Measurements from ENCODE around the gene POFUT1.
"Not testable (repeated sequence)": the region's sequence is repeated elsewhere in the genome, so short reads cannot be mapped to it uniquely, and the experiment has no call there.

POFUT1 gene

DNA sequence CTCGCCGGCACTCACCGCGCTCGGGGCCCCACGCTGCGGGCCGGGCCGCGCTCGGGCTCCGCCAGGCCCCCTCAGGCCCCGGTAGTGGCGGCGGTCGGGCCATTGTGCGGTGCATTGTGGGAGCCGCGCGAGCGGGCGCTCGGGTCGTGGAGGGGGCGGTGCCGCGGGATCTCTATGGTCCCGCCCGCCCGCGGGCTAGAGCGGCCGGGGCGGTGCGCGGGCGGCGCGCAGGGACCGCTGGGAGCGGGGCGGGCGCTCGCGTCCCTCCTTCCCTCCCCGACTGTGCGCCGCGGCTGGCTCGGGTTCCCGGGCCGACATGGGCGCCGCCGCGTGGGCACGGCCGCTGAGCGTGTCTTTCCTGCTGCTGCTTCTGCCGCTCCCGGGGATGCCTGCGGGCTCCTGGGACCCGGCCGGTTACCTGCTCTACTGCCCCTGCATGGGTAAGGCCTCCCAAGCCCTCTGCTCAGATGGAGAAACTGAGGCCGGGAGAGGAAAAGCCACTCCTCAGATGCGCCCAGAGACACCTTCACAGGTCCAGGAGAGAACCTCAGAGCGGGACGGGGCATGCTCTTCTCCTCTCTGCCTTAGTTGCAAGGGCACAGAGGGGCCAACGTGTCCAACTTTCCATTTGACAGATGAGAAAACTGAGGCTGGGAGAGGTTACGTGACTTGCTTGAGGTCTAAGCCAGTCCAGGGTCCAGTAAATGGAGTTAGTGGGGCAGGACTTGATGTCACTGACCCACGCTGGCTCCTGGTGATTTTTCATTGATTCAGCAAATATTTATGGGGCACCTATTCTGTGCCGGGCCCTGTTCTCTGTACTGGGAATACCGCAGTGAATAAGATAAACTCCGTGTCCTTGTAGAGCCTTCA is at the start of gene POFUT1, which contains the start of gene PLAGL2:
Gene POFUT1 (plus strand): TSS at position 255 of the 873 bp plus-strand sequence. CDS start 62 bp downstream, at position 317.
Gene PLAGL2 (minus strand): TSS at position 118 of the 873 bp plus-strand sequence. CDS start 5,565 bp downstream, outside the sequence.
- peak; percentile 84 for DNase-seq (ENCODE audit: low spot score)

DNA sequence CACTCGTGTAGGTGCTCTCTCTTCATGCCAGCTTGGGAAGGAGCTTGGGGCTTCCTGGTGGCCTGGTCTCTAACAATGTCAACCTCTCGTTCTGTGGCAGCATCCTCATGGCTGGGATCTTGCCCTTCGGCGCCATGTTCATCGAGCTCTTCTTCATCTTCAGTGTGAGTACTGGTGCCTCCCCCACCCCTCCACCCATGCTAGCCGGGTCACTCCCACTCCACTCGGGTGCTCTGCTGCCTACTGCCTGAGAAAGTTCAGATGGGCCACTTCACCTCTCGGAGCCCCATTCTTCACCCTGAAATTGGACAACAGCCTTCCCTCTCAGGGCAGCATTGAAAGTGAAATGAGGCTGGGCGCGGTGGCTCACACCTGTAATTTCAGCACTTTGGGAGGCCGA is 49.3 kb upstream of the POFUT1 start:
- no peak for DNase-seq (ENCODE audit: low spot score)

DNA sequence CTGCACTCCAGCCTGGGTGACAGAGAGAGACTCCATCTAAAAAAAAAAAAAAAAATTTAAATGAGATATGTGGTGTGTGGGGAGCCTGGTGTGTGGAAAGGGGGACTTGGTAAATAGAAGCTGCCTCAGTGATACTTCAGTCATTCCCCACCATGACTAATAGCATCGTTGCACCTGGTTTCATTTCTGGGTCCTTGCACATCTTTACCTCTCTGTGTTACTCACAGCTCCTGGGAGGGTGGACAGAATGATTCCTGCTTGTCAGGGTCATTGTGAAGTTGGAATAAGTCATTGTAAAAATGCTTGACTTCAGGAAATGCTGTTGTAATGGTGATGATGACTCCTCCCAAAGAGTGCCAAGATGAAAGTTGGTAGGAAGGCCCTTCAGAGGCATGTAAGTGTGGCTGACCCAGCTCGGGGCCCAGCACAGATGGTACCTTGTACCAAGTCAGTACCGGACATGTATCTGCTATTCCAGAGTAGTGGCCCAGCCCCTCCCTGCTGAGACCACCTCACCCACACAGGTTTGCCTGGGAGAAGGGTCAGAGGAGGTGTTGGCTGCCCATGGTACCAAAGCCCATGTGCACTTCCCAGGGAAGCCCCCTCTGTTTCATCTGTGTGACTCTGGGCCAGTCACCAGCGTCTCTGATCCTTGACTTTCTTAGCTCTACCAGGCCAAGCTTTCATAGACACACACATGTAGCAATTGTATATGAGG is 48.6 kb upstream of the POFUT1 start:
- no peak for DNase-seq (ENCODE audit: low spot score)

DNA sequence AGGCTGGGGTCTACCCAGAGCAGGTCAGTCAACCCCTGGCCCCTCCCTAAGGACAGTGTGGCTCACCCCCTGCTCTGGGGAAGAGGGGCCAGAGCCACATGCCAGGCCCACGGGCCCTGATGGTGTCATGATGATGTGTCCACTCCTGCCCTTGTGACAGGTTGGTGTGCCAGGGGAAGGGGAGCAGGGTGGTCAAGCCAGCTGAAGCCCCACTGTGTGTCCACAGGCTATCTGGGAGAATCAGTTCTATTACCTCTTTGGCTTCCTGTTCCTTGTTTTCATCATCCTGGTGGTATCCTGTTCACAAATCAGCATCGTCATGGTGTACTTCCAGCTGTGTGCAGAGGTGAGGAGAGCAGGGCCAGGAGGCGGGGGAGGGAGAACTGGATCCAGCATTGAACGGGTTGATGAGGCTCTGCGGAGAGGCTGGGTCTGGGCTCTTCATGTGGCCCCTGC is 47.9 kb upstream of the POFUT1 start:
- DNase-seq (ENCODE audit: low spot score): no peak

DNA sequence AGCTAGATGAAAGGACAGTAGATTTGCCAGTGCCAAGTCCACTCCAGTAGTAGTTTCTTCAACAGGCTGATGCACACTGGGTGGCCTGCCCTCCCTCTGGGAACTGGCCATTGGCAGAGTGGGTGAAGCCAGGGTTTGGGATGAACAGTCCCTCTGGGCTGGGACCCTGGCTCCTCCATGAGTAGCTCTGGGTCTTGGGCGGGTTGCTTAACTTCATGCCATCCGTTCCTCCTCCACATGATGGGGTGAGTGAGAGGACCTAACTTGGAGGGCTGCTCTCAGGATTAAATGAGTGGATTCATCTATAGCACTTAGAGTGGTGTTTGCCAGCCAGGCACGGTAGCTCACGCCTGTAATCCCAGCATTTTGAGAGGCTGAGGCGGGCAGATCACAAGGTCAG is 47.3 kb upstream of the POFUT1 start:
- no peak for DNase-seq (ENCODE audit: low spot score)

DNA sequence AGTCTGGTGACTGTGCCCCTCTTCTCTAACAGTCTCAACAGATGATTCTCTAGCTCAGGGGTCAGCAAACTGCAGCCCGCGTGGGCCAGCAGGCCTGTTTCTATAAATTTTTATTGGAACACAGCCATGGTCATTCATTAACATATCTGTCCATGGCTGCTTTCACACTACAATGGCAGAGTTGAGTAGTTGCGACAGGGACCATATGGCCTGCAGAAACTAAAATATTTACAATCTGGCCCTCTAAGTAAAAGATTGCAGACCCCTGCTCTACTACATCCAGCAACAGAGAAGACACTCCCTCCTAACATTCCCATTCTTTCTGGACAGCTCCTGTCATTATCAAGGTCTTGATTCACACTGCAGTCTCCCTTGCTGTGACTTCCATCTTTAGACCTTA is 45.3 kb upstream of the POFUT1 start:
- no peak for DNase-seq (ENCODE audit: low spot score)

DNA sequence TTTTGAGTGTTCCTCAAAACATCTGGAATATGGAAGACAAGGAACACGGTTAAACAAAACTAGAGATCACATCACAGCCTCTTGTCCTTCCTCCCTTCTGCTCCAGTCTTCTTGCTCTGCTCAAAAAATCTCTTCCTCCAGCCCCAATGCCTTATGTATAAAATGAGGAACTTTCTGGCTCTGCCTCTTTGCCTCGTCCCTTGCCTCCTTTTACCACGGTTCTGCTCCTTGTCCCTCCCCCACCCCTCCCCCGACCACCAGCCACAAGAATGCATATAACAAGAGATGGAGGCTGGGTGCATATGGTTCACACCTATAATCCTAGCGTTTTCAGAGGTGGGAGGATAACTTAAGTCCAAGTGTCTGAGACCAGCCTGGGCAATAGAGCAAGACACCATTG is 43.7 kb upstream of the POFUT1 start:
- no peak for DNase-seq (ENCODE audit: low spot score)

DNA sequence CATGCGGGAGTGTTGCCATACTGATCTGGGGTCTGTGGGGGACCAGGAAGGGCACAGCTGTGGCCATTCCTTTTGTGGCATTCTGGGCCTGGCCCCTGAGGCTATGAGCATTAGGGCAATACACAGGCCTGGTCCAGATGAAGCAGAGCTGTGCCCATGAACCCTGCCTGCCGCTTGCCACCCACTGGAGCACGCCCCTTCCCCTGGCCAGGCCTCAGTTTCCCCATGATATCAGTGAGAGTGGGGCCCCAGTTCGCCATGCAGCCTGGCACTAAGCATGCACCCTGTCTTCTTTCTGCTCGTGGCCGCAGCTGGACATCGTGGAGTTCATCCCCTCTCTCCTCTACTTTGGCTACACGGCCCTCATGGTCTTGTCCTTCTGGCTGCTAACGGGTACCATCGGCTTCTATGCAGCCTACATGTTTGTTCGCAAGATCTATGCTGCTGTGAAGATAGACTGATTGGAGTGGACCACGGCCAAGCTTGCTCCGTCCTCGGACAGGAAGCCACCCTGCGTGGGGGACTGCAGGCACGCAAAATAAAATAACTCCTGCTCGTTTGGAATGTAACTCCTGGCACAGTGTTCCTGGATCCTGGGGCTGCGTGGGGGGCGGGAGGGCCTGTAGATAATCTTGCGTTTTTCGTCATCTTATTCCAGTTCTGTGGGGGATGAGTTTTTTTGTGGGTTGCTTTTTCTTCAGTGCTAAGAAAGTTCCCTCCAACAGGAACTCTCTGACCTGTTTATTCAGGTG is 42.5 kb upstream of the POFUT1 start:
- DNase-seq (ENCODE audit: low spot score): no peak

DNA sequence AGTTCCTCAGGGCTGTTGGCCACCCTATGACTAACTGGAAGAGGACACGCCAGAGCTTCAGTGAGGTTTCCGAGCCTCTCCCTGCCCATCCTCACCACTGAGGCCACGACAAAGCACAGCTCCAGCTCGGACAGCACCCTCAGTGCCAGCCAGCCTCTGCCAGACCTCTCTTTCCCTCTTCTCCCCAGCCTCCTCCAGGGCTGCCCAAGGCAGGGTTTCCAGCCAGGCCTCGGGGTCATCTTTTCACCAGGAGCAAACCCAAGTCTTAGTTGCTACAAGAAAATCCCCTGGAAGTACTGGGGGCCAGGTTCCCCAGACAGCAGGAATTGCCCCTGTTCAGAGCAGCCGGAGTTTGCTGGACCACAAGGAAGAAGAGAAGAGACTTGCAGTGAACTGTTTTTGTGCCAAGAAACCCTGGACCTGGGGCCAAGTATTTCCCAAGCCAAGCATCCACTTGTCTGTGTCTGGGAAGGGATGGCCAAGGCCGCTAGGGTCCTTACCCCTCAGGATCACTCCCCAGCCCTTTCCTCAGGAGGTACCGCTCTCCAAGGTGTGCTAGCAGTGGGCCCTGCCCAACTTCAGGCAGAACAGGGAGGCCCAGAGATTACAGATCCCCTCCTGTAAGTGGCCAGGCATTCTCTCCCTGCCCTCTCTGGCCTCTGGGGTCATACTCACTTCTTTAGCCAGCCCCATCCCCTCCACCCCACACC is 41.7 kb upstream of the POFUT1 start:
- no peak for DNase-seq (ENCODE audit: low spot score)

DNA sequence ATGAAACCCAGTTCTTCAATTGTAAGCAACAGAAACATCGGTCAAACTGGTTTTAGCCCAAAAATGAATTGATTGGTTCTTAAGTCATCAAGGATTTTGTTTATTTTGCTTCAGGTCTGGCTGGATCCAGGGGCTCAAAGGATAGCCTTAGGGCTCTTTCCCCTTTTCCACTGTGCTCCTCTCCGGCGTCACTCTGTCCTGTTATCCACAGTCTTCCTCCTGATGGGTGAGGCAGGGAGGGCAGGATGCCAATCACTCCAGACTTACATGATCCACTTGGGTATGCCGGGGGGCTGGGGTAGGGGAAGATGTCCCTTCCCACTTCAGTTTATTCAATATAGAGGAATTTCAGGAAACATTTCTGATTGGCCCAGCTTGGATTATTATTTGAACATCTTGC is 40.1 kb upstream of the POFUT1 start:
- DNase-seq (ENCODE audit: low spot score): no peak

DNA sequence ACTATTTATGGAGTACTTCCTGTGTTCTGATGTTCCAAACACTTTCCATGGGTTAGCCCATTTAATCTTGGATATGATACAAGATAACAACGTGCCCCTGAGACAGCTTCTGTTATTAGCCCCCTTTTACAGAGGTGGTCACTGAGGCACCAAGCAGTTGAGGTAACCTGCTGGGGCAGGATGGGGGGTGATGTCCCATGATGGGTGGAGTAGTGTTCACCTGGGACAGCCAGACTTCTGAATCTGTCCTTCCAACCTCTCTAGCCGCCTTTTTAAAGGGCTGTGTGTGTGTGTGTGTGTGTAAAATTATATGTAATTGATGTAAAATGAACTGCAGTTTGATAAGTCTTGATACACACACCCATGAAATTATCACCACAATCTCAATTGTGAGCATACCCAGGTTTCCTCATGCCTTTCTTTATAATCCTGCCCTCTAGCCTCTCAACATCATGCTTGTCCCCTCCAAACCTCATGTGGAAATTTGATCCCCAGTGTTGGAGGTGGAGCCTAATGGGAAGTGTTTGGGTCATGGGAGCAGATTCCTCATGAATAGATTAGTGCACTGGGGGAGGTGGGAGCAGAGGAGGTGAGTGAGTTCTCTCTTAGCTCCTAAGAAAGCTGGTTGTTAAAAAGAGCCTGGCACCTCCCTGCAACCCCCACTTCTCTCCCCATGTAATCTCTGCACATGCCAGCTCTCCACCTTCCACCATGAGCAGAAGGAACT is 39.3 kb upstream of the POFUT1 start:
- DNase-seq (ENCODE audit: low spot score): no peak

DNA sequence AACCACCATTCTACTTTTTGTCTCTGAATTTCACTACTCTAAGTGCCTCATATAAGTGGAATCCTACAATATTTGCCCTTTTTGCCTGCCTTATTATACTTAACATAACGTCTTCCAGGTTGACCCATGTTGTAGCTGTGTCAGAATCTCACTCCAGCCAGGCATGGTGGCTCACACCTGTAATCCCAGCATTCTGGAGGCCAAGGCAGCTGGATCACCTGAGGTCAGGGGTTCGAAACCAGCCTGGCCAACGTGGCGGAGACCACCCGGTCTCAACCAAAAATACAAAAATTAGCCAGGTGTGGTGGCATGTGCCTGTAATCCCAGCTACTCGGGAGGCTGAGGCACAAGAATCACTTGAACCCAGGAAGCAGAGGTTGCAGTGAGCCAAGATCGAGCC is 30.0 kb upstream of the POFUT1 start:
- DNase-seq (ENCODE audit: low spot score): not testable (repeated sequence)

DNA sequence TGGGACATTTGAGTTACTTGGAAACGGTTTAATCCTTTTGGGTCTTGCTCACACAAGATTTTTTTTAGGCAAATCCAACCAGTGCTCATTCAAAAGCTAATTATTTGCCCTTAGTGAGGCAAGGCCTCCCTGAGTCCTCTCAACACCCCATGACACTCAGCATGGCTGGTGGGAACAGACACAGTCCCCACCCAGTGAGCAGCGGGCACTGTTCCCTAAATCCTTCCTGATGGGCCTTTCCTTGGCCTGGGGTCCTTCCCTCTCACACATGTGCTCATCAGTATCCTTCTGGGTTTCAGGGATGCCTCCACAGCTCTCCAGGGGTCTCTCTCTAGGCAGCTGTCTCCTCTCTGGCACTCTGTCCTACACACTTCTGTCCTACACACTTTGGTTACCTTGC is 28.2 kb upstream of the POFUT1 start:
- no peak for DNase-seq (ENCODE audit: low spot score)

DNA sequence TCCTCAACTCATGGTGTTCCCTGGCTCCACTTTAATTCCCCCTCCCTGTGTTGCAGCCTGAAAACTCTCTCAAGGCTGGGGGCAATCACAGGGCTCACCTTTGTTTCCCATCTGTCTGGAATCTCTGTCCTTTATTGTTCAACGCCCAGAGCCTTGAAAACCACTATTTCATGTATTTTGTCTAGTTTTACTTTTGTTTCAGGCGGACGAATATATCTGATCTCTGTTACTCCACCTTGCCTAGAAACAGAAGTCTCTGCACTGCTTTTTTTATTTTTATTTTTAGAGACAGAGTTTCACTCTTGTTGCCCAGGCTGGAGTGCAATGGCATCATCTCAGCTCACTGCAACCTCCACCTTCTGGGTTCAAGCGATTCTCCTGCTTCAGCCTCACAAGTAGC is 27.7 kb upstream of the POFUT1 start:
- DNase-seq (ENCODE audit: low spot score): no peak

DNA sequence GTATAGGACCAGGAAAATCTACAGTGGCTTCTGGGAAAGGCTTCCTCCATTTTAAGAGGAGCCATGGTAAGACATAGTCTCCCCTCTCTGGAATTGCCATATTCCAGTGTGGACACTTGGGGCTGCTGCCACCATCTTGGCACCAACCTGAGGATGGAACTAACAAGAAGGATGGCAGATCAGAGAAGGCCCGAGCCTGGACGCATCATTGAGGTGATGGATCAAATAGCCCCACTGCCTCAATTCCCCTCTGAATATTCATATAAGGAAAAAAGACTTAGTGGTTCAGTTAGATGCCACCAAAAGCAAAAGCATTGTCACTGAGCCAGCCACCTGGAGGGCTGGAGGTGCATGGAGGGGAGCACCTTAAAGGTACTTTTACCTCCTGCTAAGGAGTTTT is 26.1 kb upstream of the POFUT1 start:
- DNase-seq (ENCODE audit: low spot score): no peak

DNA sequence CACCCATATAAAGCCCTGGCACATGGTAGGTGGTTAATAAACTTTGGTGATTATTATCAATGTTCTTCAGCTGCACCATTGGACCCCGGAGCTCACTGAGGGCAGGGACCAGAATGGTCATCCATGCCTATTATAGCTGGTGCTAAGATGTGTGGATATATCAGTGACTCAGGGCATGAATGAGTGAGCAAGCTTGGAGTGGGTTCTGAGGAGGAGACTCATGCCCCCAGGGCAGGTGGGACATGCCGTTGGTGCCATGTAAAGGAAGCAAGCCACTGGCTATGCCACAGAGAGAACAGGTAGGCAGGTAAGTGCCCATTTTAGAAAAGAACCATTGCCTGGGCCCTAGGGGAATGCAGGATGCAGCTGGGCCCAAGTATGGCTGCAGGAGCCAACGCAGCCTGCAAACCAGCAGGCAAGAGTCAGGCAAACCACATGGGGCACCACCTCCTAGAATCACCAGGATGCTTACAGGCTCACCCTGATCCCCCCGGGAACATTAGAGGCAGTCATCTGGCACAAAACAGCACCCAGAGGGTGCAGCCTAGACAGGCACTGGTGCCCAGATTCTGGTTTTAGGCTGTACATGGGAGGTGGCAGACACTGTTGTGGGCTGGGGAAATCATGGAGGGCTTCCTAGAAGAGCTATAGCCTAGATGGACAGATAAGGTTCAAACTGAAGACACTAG is 23.6 kb upstream of the POFUT1 start:
- no peak for DNase-seq (ENCODE audit: low spot score)

DNA sequence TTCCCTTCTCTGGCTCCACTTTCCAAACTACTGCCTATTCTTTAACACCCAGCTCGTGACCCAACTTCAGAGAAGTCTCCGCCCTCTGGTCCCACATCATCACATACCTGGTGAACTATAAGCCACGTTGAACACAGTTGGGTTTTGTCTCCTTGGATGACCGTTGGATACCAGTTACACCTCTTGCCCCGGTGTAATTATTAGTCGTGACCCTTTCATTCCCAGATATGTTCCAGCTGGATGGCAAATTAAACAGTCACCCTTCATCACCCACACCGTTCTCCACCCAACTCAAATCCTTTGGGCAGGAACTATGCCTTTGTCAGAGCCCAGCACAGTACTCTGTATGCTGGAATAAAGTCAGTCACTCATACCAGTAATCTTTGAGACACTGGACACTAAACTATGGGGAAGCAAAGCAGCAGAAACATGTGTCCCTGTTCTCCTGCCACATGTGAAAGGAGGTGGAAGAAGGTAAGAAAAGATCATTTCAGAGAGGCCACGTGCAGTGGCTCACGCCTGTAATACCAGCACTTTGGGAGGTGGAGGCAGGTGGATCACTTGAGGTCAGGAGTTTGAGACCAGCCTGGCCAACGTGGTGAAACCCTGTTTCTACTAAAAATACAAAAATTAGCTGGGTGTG is 22.6 kb upstream of the POFUT1 start:
- no peak for DNase-seq (ENCODE audit: low spot score)

DNA sequence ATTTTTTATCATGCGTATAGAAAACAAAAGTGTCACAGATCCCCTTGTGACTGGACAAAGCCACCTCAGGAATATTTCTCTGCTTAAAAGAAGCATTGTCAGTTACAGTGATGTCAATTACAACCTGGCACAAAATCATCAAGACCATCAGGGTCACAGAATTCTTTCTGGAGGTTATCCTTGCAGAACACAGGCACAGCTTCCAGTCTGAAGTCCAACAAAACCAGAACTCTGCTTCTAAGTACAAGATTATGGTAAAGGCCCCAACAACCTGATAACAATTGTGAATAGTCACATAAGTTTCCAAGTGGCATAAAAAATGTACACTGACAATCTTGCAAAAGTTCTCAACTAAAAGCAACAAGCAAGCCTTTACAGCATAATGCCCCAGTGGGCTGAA is 21.2 kb upstream of the POFUT1 start:
- DNase-seq (ENCODE audit: low spot score): no peak

DNA sequence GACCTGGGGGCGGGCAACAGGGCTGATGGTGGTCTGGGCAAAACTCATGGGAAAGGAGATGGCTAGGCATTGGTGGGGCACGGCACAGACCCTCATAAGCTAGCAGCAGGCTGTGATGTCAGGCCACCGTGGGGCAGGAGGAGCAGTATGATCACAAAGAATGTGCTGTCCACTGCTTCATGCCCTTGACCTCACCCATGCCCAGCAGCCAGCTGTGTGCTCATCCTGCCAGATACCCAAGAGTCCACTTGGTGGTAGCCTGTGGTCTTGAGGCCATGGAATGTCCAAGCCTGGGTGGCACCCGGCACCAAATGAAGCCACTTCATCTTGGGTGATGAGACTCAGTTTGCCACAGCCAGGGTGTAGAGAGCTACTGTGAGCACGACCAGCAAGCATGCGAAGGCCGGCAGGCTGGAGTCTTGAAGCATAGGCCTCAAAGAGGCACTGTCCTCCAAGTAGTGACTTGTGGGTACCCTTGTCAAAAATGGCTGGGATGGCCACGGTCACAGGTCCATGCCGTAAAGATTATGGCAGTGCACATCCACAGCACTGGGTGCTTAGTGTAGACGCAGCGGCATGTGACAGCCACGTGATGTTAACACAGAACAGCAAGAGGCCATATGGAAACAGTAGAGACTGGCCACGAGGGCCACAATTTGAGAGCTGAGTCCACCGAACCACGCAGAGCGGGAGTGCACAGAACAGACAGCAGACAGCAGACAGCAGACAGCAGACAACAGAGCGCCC is 19.1 kb upstream of the POFUT1 start:
- DNase-seq (ENCODE audit: low spot score): no peak

DNA sequence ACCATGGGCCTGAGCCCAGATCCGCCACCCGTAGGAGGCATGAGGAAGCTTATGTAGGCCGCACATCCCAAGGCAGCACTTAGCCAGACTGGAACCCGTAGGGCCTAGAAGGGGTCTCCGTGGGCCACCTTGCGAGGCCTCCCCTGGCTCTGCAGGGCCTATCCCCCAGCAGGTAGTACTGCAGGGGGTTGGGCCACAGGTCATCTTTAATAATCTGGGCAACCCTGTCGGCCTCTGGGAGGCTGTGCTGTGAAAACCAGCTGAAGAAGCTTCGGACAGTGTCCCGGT is 18.6 kb upstream of the POFUT1 start:
- DNase-seq (ENCODE audit: low spot score): no peak

All from CD4-positive, alpha-beta T cell treated with Interleukin-6 at 100 ng/mL for 8 hours (primary cell).